Neural cell (in vitro differentiated cells): ENCODE data around the gene PIGT.

Experiments
- CTCF ChIP-seq: fragments of 450-650 bp; IDR thresholded peaks from 2 replicates; pipeline ENCODE4 v1.5.1; 2014; ENCODE audit warnings: antibody characterized with exemption, mild to moderate bottlenecking, moderate library complexity; ENCODE audit not compliant: poor library complexity, severe bottlenecking
- EZH2 ChIP-seq: fragments of 200-600, 300-800 bp; shearing (Covaris generic), sonication (generic); IDR thresholded peaks from 2 replicates; pipeline ENCODE4 v1.6.1; 2014; ENCODE audit warnings: antibody characterized with exemption, low read length, borderline replicate concordance, mild to moderate bottlenecking; ENCODE audit not compliant: insufficient read depth, poor library complexity, severe bottlenecking
- TAF1 ChIP-seq: IDR thresholded peaks from 2 replicates; pipeline ENCODE4 v1.6.1; 2012; ENCODE audit warnings: low read depth

- no peak for TF ChIP-seq EZH2
- TF ChIP-seq CTCF, result no peak
- no peak for TF ChIP-seq TAF1
These were observed 45.3 kb downstream of the PIGT start for GRCh38 chr20:45461225-45461624.
